Peyer's patch (tissue), 4 donors: ENCODE data around the gene MYOC. TPM values are rescaled to one million over a fixed set of nuclear protein-coding genes. Genes with fewer than 3 reads are reported as not detected.
A peak's percentile ranks its signal among the peaks of the same experiment; 100 is the strongest.

Experiments
- DNase-seq, 3 donors: peaks; one replicate each; pipeline ENCODE4 v3.0.0-alpha.2; 2017 to 2019
- H3K27ac ChIP-seq, 4 donors: fragments of 200-600 bp; sonication (generic); one replicate each; pipeline ENCODE4 v1.5.1; 2016 to 2019
- H3K27me3 ChIP-seq, 2 donors: fragments of 200-600 bp; sonication (generic); one replicate each; pipeline ENCODE4 v1.5.1; 2019
- H3K36me3 ChIP-seq, 3 donors: fragments of 200-600 bp; sonication (generic); one replicate each; pipeline ENCODE4 v1.5.1; 2016 to 2019
- H3K4me1 ChIP-seq, 4 donors: fragments of 200-600 bp; sonication (generic); one replicate each; pipeline ENCODE4 v1.5.1; 2016 to 2019
- H3K4me3 ChIP-seq, 4 donors: fragments of 200-600 bp; sonication (generic); 1 replicate in 3 of 4; 2 replicates in 1 of 4; pipeline ENCODE4 v1.5.1; 2016 to 2019; ENCODE audit warnings: mild to moderate bottlenecking in 1 of 4
- H3K9me3 ChIP-seq, 4 donors: fragments of 200-600 bp; sonication (generic); one replicate each; pipeline ENCODE4 v1.5.1; 2016 to 2019; ENCODE audit warnings: mild to moderate bottlenecking in 1 of 4
- POLR2A ChIP-seq, 2 donors: fragments of 450-650 bp; IDR thresholded peaks; one replicate each; pipeline ENCODE4 v1.5.1; 2017; ENCODE audit warnings: antibody characterized with exemption in 2 of 2, mild to moderate bottlenecking in 2 of 2, moderate library complexity in 2 of 2
- total RNA-seq, 4 donors: library from RNA; depleted of rRNA; stranded (reverse); fragments of >200 nt; gene quantifications; one replicate each; pipeline ENCODE4 v1.1.0, GENCODE V29; 2016
- TF ChIP-seq, protein P1 (sequence below), 6 experiments: fragments of 450-650 bp in 4 of 6; fragments of 200-600 bp in 2 of 6; sonication (generic) in 1 of 6; IDR thresholded peaks; one replicate each; pipeline ENCODE4 v1.5.1; 2017 to 2019; ENCODE audit warnings: antibody characterized with exemption in 6 of 6, mild to moderate bottlenecking in 3 of 6, moderate library complexity in 1 of 6

MYOC gene
- total RNA-seq, 4 donors from 2014 or later = 1.2 to 3.3 (median 1.5) TPM; not detected in 1

DNA sequence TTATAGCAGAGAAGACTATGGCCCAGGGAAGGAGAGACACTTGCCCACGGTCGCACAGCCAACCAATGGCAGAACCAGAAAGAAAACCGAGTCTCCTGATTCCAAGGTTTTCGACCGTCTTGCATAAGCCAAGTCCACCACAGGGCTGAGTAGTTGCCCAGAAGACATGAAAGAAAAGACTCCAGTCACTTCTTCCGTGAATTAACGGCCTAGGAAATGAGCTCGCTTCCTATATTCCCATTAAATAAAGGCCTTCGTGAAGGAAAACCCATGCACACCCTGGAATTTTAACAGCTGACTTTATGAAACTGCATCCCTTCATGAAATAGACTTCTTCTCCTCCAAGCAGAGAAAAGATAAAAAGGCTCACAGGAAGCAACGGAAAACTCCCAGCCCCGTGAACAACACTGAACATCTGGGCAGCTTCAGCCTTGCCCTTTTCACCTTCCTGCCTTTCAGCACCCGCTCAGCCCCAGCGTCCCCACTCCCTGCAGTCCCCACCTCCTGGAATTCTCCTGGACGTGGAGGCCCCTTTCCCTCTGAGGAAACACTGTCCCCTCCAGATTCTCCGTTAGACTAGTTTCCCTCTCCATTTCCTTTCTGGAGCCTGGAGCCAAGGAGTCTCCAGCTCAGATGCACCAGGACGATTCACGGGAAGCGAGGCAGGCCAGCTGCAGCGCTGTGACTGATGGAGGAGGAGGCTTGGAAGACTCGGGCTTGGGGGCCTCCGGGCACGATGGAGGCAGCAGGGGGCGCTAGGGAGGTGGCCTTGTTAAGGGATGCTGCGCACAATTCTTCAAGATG, 2.7 kb upstream of the MYOC start:
- H3K4me3 ChIP-seq = no peak overlapping the region
- TF ChIP-seq POLR2A (IDR thresholded peaks at IDR 0.05) = no peak
- TF ChIP-seq, protein P1, sequence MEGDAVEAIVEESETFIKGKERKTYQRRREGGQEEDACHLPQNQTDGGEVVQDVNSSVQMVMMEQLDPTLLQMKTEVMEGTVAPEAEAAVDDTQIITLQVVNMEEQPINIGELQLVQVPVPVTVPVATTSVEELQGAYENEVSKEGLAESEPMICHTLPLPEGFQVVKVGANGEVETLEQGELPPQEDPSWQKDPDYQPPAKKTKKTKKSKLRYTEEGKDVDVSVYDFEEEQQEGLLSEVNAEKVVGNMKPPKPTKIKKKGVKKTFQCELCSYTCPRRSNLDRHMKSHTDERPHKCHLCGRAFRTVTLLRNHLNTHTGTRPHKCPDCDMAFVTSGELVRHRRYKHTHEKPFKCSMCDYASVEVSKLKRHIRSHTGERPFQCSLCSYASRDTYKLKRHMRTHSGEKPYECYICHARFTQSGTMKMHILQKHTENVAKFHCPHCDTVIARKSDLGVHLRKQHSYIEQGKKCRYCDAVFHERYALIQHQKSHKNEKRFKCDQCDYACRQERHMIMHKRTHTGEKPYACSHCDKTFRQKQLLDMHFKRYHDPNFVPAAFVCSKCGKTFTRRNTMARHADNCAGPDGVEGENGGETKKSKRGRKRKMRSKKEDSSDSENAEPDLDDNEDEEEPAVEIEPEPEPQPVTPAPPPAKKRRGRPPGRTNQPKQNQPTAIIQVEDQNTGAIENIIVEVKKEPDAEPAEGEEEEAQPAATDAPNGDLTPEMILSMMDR (IDR thresholded peaks at IDR 0.05) = peak in 4 of 6 experiments; percentile 22 to 44 (median 32)
- peak overlapping the region in 3 of 4 donors; percentile 14 to 59 (median 43) for H3K27ac ChIP-seq
- no peaks in the 10 kb centered on the region for H3K9me3 ChIP-seq
- H3K36me3 ChIP-seq = no peaks in the 10 kb centered on the region
- peaks cover 0 to 23% (median 0%) of the 10 kb centered on the region in 4 donors for H3K4me1 ChIP-seq
- H3K27me3 ChIP-seq = no peaks in the 10 kb centered on the region
- DNase-seq = peak in 2 of 3 donors; percentile 26 to 77

DNA sequence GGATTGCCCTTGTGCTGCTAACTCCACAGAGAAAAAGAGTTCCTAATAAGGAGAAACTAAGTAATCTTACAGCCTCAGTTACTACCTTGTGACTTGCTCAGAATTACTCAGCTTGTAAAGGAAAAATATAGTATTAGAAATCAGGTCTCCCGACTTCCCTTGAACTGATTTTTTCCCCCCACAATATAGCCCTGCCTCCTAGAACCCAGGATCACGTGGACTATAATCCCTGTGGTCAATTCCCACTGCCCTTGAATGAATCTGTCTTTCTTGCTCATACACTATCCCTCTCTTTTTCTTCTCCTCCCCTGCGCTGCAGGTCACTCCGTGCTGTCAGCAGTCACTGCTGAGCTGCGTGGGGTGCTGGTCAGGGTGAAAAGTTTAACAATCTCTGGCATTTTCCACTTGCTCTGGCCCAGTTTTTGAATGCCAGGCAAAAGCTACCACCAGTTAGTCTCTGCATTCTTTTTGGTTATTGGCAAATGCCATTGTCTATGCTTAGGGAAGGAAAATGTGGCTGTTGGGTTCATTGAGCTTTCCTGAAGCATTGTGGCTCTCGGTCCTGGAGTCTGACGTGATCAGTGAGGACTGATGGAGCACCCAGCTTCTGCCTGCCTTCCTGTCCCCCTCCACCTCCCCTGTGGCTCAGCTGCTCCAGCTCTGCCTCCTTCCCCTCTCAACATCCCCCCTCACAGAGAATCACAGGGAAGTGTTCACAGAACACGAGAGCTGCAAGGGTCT, 1.9 kb upstream of the MYOC start:
- Histone ChIP-seq H3K27ac (peak overlapping the region in 3 of 4 donors; percentile 14 to 59 (median 43)), H3K4me3 (no peak overlapping the region), H3K9me3 (no peaks in the 10 kb centered on the region), H3K36me3 (no peaks in the 10 kb centered on the region), H3K4me1 (peaks cover 0 to 23% (median 0%) of the 10 kb centered on the region in 4 donors), H3K27me3 (no peaks in the 10 kb centered on the region)
- no peak for DNase-seq
- TF ChIP-seq POLR2A (IDR thresholded peaks at IDR 0.05) = no peak
- TF ChIP-seq, protein P1 (IDR thresholded peaks at IDR 0.05) = no peak

DNA sequence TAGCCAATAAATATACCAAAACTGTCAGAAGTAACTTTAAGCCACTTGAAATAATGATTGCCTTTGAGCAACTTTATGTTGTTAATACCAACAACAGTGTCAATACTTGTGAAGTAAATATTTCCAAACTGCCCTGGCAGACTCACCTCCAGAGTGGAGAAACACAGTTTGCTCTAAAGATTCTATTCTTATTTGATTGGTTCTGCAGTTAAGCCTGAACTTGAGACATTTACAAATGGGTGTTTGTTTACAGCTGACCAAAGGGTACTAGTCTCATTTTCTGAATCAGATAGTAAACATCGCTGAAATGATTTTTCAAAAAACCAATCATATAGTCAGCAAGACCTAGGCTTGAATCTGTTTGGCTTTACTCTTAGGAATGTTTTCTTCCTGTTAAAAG, 1.3 kb upstream of the MYOC start:
- TF ChIP-seq POLR2A (IDR thresholded peaks at IDR 0.05) = no peak
- TF ChIP-seq, protein P1 (IDR thresholded peaks at IDR 0.05) = no peak

DNA sequence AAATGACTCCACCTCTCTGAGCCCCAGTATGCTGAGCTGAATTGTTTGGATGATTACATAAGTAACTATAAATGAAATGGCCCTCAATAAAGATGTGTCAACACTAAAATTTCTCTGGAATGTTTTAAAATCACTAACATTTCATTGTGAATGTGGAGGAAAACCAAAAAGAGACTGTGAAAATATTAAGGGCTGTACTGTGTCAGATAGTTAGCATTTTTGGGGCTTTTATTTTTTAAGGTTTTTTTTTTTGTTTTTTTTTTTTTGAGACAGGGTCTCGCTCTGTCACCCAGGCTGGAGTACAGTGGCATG, 6.3 kb downstream of the MYOC start:
- DNase-seq = no peak
- H3K9me3 ChIP-seq = no peaks in the 10 kb centered on the region
- no peak for TF ChIP-seq POLR2A (IDR thresholded peaks at IDR 0.05)
- TF ChIP-seq, protein P1 (IDR thresholded peaks at IDR 0.05) = no peak
- H3K27me3 ChIP-seq = no peaks in the 10 kb centered on the region
- H3K27ac ChIP-seq = no peak overlapping the region
- no peaks in the 10 kb centered on the region for H3K36me3 ChIP-seq
- peaks cover 0 to 13% (median 0%) of the 10 kb centered on the region in 4 donors for H3K4me1 ChIP-seq
- H3K4me3 ChIP-seq = no peak overlapping the region

More for the DNA sequence above, 1.3 kb upstream of the MYOC start:
- Histone ChIP-seq H3K27me3 (no peaks in the 10 kb centered on the region), H3K36me3 (no peaks in the 10 kb centered on the region), H3K4me3 (no peak overlapping the region), H3K27ac (peak overlapping the region in 2 of 4 donors; percentile 43 to 59), H3K9me3 (no peaks in the 10 kb centered on the region), H3K4me1 (peaks cover 0 to 23% (median 0%) of the 10 kb centered on the region in 4 donors)
- DNase-seq = no peak

DNA sequence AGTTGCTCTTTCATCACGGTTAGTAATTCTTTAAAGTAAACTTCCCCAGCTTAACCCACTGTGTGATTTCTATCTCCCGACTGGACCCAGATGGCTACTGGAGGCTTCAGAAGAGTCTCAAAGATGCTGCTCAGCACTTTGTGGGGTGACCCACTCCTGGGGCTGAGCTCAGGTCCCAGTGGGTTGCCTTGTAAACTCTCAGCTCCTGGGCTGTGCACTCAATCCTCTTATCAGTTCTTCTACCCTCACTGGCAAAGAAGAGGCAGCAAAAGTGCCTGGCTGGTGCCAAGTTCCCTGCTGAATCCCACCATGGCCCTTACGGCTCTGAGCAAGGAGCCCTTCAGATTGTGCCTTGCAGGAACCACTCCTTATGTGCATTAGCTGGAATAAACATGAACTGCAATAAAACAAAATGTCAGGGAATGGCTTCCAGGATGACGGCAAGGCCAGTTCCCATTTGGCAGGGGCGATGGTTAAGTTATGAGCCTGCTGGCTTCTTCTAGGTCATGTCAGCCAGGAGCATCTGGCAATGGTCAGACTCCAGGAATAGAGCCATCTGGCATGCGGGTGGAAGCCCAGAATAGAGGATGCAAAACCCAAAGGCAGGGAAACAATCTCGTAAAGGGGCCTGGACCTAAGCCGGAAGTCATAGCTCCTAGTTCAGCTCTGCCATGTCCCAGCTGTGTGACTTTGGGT, 6.8 kb downstream of the MYOC start:
- no peak overlapping the region for H3K4me3 ChIP-seq
- H3K27me3 ChIP-seq = no peaks in the 10 kb centered on the region
- H3K27ac ChIP-seq = peak overlapping the region in 2 of 4 donors; percentile 20 to 40
- H3K4me1 ChIP-seq = peaks cover 0 to 13% (median 0%) of the 10 kb centered on the region in 4 donors
- DNase-seq = no peak
- no peaks in the 10 kb centered on the region for H3K9me3 ChIP-seq
- TF ChIP-seq, protein P1 (IDR thresholded peaks at IDR 0.05) = no peak
- no peak for TF ChIP-seq POLR2A (IDR thresholded peaks at IDR 0.05)
- no peaks in the 10 kb centered on the region for H3K36me3 ChIP-seq
